HG03064 (cell line): ENCODE data around the gene CLEC4M.
"Not testable (repeated sequence)": the region's sequence is repeated elsewhere in the genome, so short reads cannot be mapped to it uniquely, and the experiment has no call there.

Experiments
- ATAC-seq: cut with Tn5 transposase; IDR thresholded peaks from one replicate; pipeline ENCODE4 v1.9.1; 2021; ENCODE audit warnings: low read depth; ENCODE audit not compliant: unreplicated experiment

CLEC4M gene

GRCh38 chr19:7799640-7800355 is 36.8 kb downstream of the CLEC4M start:
- no peak for ATAC-seq

- ATAC-seq = no peak
These were observed 38.1 kb downstream of the CLEC4M start for GRCh38 chr19:7801020-7801570.

GRCh38 chr19:7806234-7806633 is 43.2 kb downstream of the CLEC4M start:
- no peak for ATAC-seq

GRCh38 chr19:7806876-7807275 is 43.8 kb downstream of the CLEC4M start:
- no peak for ATAC-seq

GRCh38 chr19:7808108-7808507 is 45.1 kb downstream of the CLEC4M start:
- no peak for ATAC-seq

GRCh38 chr19:7811989-7812388 is 48.9 kb downstream of the CLEC4M start:
- no peak for ATAC-seq

GRCh38 chr19:7815325-7815724 is 52.3 kb downstream of the CLEC4M start:
- ATAC-seq = no peak

GRCh38 chr19:7816040-7816439 is 53.0 kb downstream of the CLEC4M start:
- ATAC-seq = not testable (repeated sequence)

- ATAC-seq = no peak
These were observed 54.8 kb downstream of the CLEC4M start for GRCh38 chr19:7817801-7818200.

GRCh38 chr19:7818806-7819205 is 55.8 kb downstream of the CLEC4M start:
- ATAC-seq = no peak
